ENCODE measurements around the gene DLD. TPM values are rescaled to one million over a fixed set of nuclear protein-coding genes. Genes with fewer than 3 reads are reported as not detected.
"Not testable (repeated sequence)": the region's sequence is repeated elsewhere in the genome, so short reads cannot be mapped to it uniquely, and the experiment has no call there.

Gene DLD
- total and polyA plus RNA-seq, 3 experiments from 2014 or later = 53.4 to 121 (median 121) TPM

GRCh38 chr7:107887827-107888226 is 3.2 kb upstream of the DLD start:
- H3K4me3 Mint-ChIP-seq; H3K27me3 ChIP-seq (ENCODE audit: insufficient read depth, low read length, poor library complexity, severe bottlenecking); H3K4me3 ChIP-seq (ENCODE audit: low read length); H3K9me3 Mint-ChIP-seq; H3K36me3 Mint-ChIP-seq; POLR2A ChIA-PET; H3K27ac Mint-ChIP-seq; DNase-seq; H3K36me3 ChIP-seq (ENCODE audit: insufficient read depth, low read length); H3K9me3 ChIP-seq (ENCODE audit: low read length); H3K27ac ChIP-seq (ENCODE audit: low read depth, low read length): not testable (repeated sequence)
- H3K4me1 ChIP-seq (ENCODE audit: insufficient read depth, low read length) = peaks cover 13% of the 10 kb centered on the region
- CTCF ChIA-PET = interaction anchor here (1.1 to 6.4 kb wide), 5 partner anchors 8 to 145 kb away, joined by 3 to 38 read pairs (median 4); partner anchors contain the start of gene CBLL1
- Mint-ChIP-seq H3K4me1 (peaks cover 17 to 24% (median 21%) of the 10 kb centered on the region in 3 donors), H3K27me3 (peaks cover 13 to 23% of the 10 kb centered on the region in 2 donors)

- peaks cover 4 to 28% (median 6%) of the 10 kb centered on the region in 3 donors for H3K36me3 Mint-ChIP-seq
Measured at GRCh38 chr7:107889992-107890391, 991 bp upstream of the DLD start.

GRCh38 chr7:107890493-107890961 is 456 bp upstream of the DLD start:
- Histone ChIP-seq H3K36me3 (ENCODE audit: insufficient read depth, low read length) (peaks cover 10% of the 10 kb centered on the region), H3K4me1 (ENCODE audit: insufficient read depth, low read length) (peaks cover 36% of the 10 kb centered on the region), H3K4me3 (ENCODE audit: low read length) (peak overlapping the region; percentile 86), H3K27me3 (ENCODE audit: insufficient read depth, low read length, poor library complexity, severe bottlenecking) (no peaks in the 10 kb centered on the region), H3K9me3 (ENCODE audit: low read length) (no peaks in the 10 kb centered on the region), H3K27ac (ENCODE audit: low read depth, low read length) (peak overlapping the region; percentile 93)
- ChIA-PET POLR2A (interaction anchor here (0.7 to 2.3 kb wide), 4 partner anchors 10 to 722 kb away, joined by 3 to 13 read pairs (median 6); partner anchors contain the start of genes CBLL1 and HBP1), CTCF (interaction anchor here (0.8 to 6.4 kb wide), 4 partner anchors 11 to 165 kb away, joined by 3 to 38 read pairs (median 16); partner anchors contain the start of gene CBLL1)
- Mint-ChIP-seq H3K27ac (peak overlapping the region; percentile 90 to 100 (median 99)), H3K4me1 (peaks cover 43 to 51% (median 48%) of the 10 kb centered on the region in 3 donors), H3K4me3 (peak overlapping the region; percentile 91 to 100 (median 98)), H3K27me3 (peaks cover 5 to 6% of the 10 kb centered on the region in 2 donors), H3K36me3 (peaks cover 4 to 33% (median 9%) of the 10 kb centered on the region in 3 donors), H3K9me3 (no peaks in the 10 kb centered on the region)
- no peak for DNase-seq

More at GRCh38 chr7:107889992-107890391, 991 bp upstream of the DLD start:
- Histone ChIP-seq H3K9me3 (ENCODE audit: low read length) (no peaks in the 10 kb centered on the region), H3K4me1 (ENCODE audit: insufficient read depth, low read length) (peaks cover 31% of the 10 kb centered on the region), H3K27ac (ENCODE audit: low read depth, low read length) (no peak overlapping the region), H3K36me3 (ENCODE audit: insufficient read depth, low read length) (peaks cover 6% of the 10 kb centered on the region), H3K27me3 (ENCODE audit: insufficient read depth, low read length, poor library complexity, severe bottlenecking) (no peaks in the 10 kb centered on the region), H3K4me3 (ENCODE audit: low read length) (no peak overlapping the region)
- DNase-seq = no peak
- peak overlapping the region; percentile 90 to 100 (median 99) for H3K27ac Mint-ChIP-seq
- no peaks in the 10 kb centered on the region for H3K9me3 Mint-ChIP-seq
- ChIA-PET POLR2A (interaction anchor here (1.8 to 2.3 kb wide), 3 partner anchors 10 to 721 kb away, joined by 4 to 13 read pairs (median 8); partner anchors contain the start of genes CBLL1 and HBP1), CTCF (interaction anchor here (1.6 to 6.4 kb wide), 3 partner anchors 10 to 163 kb away, joined by 3 to 38 read pairs (median 24); partner anchors contain the start of gene CBLL1)
- peaks cover 8 to 9% of the 10 kb centered on the region in 2 donors for H3K27me3 Mint-ChIP-seq
- peaks cover 38 to 46% (median 43%) of the 10 kb centered on the region in 3 donors for H3K4me1 Mint-ChIP-seq
- peak overlapping the region; percentile 23 to 100 (median 97) for H3K4me3 Mint-ChIP-seq

- peaks cover 54 to 64% (median 60%) of the 10 kb centered on the region in 3 donors for H3K4me1 Mint-ChIP-seq
Measured at GRCh38 chr7:107891636-107892366, 818 bp downstream of the DLD start.

GRCh38 chr7:107892367-107892741 is 1.4 kb downstream of the DLD start:
- CTCF ChIA-PET = interaction anchor here (1.5 to 6.4 kb wide), 2 partner anchors 149 to 429 kb away, joined by 4 to 38 read pairs; partner anchors contain the start of gene CBLL1
- H3K4me3 ChIP-seq (ENCODE audit: low read length) = peak overlapping the region; percentile 86

More at GRCh38 chr7:107891636-107892366, 818 bp downstream of the DLD start:
- peak overlapping the region; percentile 86 for H3K4me3 ChIP-seq (ENCODE audit: low read length)
- H3K4me3 Mint-ChIP-seq = peak overlapping the region; percentile 91 to 100 (median 98)
- peaks cover 0 to 4% of the 10 kb centered on the region in 2 donors for H3K27me3 Mint-ChIP-seq
- peak overlapping the region; percentile 93 for H3K27ac ChIP-seq (ENCODE audit: low read depth, low read length)
- POLR2A ChIA-PET = interaction anchor here (1.8 to 2.3 kb wide), 3 partner anchors 148 to 723 kb away, joined by 4 to 13 read pairs (median 8); partner anchors contain the start of genes CBLL1 and HBP1
- H3K9me3 Mint-ChIP-seq = no peaks in the 10 kb centered on the region
- CTCF ChIA-PET = interaction anchor here (1.5 to 6.4 kb wide), 3 partner anchors 17 to 428 kb away, joined by 4 to 38 read pairs (median 8); partner anchors contain the start of gene CBLL1
- H3K27ac Mint-ChIP-seq = peak overlapping the region; percentile 90 to 100 (median 99)
- peaks cover 4 to 44% (median 11%) of the 10 kb centered on the region in 3 donors for H3K36me3 Mint-ChIP-seq
- peaks cover 10% of the 10 kb centered on the region for H3K36me3 ChIP-seq (ENCODE audit: insufficient read depth, low read length)
- no peaks in the 10 kb centered on the region for H3K27me3 ChIP-seq (ENCODE audit: insufficient read depth, low read length, poor library complexity, severe bottlenecking)
- peak in 1 of 5 donors; percentile 38 for DNase-seq
- no peaks in the 10 kb centered on the region for H3K9me3 ChIP-seq (ENCODE audit: low read length)
- peaks cover 40% of the 10 kb centered on the region for H3K4me1 ChIP-seq (ENCODE audit: insufficient read depth, low read length)

GRCh38 chr7:107898997-107899594 is 8.1 kb downstream of the DLD start:
- H3K27ac ChIP-seq (ENCODE audit: low read depth, low read length) = no peak overlapping the region
- peak overlapping the region in 4 of 8 donors; percentile 1 to 66 (median 34) for H3K27ac Mint-ChIP-seq
- H3K36me3 Mint-ChIP-seq = peaks cover 4 to 67% (median 19%) of the 10 kb centered on the region in 3 donors
- H3K9me3 Mint-ChIP-seq = no peaks in the 10 kb centered on the region
- H3K4me1 Mint-ChIP-seq = peaks cover 55 to 81% (median 75%) of the 10 kb centered on the region in 3 donors
- H3K27me3 ChIP-seq (ENCODE audit: insufficient read depth, low read length, poor library complexity, severe bottlenecking) = no peaks in the 10 kb centered on the region
- H3K4me3 ChIP-seq (ENCODE audit: low read length) = no peak overlapping the region
- H3K27me3 Mint-ChIP-seq = no peaks in the 10 kb centered on the region
- POLR2A ChIA-PET = no interaction called here
- peaks cover 18% of the 10 kb centered on the region for H3K36me3 ChIP-seq (ENCODE audit: insufficient read depth, low read length)
- H3K9me3 ChIP-seq (ENCODE audit: low read length) = no peaks in the 10 kb centered on the region
- H3K4me1 ChIP-seq (ENCODE audit: insufficient read depth, low read length) = peaks cover 23% of the 10 kb centered on the region
- H3K4me3 Mint-ChIP-seq = peak overlapping the region in 1 of 7 donors; percentile 6
- DNase-seq = no peak
- CTCF ChIA-PET = interaction anchor here (1.0 kb wide), 1 partner anchor 156 kb away, joined by 3 read pairs; the partner anchor contains the start of gene CBLL1

More at GRCh38 chr7:107892367-107892741, 1.4 kb downstream of the DLD start:
- not testable (repeated sequence) for H3K9me3 Mint-ChIP-seq; H3K9me3 ChIP-seq (ENCODE audit: low read length); H3K27me3 Mint-ChIP-seq; H3K27me3 ChIP-seq (ENCODE audit: insufficient read depth, low read length, poor library complexity, severe bottlenecking); DNase-seq
- POLR2A ChIA-PET = interaction anchor here (1.8 kb wide), 1 partner anchor 149 kb away, joined by 4 read pairs; no protein-coding TSS in a partner anchor
- Histone ChIP-seq H3K4me1 (ENCODE audit: insufficient read depth, low read length) (peaks cover 40% of the 10 kb centered on the region), H3K36me3 (ENCODE audit: insufficient read depth, low read length) (peaks cover 10% of the 10 kb centered on the region), H3K27ac (ENCODE audit: low read depth, low read length) (peak overlapping the region; percentile 93)
- Mint-ChIP-seq H3K4me3 (peak overlapping the region; percentile 91 to 100 (median 98)), H3K27ac (peak overlapping the region; percentile 90 to 100 (median 99)), H3K4me1 (peaks cover 59 to 69% (median 66%) of the 10 kb centered on the region in 3 donors), H3K36me3 (peaks cover 4 to 49% (median 11%) of the 10 kb centered on the region in 3 donors)

GRCh38 chr7:107900496-107901015 is 9.6 kb downstream of the DLD start:
- ChIA-PET CTCF (no interaction called here), POLR2A (no interaction called here)
- Histone ChIP-seq H3K4me1 (ENCODE audit: insufficient read depth, low read length) (peaks cover 10% of the 10 kb centered on the region), H3K27me3 (ENCODE audit: insufficient read depth, low read length, poor library complexity, severe bottlenecking) (no peaks in the 10 kb centered on the region), H3K36me3 (ENCODE audit: insufficient read depth, low read length) (peaks cover 15% of the 10 kb centered on the region), H3K27ac (ENCODE audit: low read depth, low read length) (no peak overlapping the region), H3K9me3 (ENCODE audit: low read length) (no peaks in the 10 kb centered on the region), H3K4me3 (ENCODE audit: low read length) (no peak overlapping the region)
- H3K4me3 Mint-ChIP-seq = peak overlapping the region in 1 of 7 donors; percentile 2
- no peak for DNase-seq
- peak overlapping the region in 7 of 8 donors; percentile 1 to 56 (median 52) for H3K27ac Mint-ChIP-seq
- peaks cover 0 to 67% (median 14%) of the 10 kb centered on the region in 3 donors for H3K36me3 Mint-ChIP-seq
- H3K4me1 Mint-ChIP-seq = peaks cover 41 to 67% (median 61%) of the 10 kb centered on the region in 3 donors
- no peaks in the 10 kb centered on the region for H3K27me3 Mint-ChIP-seq
- no peaks in the 10 kb centered on the region for H3K9me3 Mint-ChIP-seq
